K562 (cell line): ENCODE measurements around the gene PPM1G. TPM values are rescaled to one million over a fixed set of nuclear protein-coding genes. Genes with fewer than 3 reads are reported as not detected.
A peak's percentile ranks its signal among the peaks of the same experiment; 100 is the strongest.

Experiments used
- ATAC-seq: fragments of 200-7000 bp; cut with Tn5 transposase; 3 replicates; pipeline ENCODE4 v1.9.1; 2020; ENCODE audit warnings: moderate library complexity
- Bru-seq: library from RNA; stranded (reverse); fragments of 400-500 nt; gene quantifications from one replicate; lab custom pipeline; 2021; lab: Mats Ljungman, UMichigan
- BruChase-seq, 2 experiments: library from RNA; stranded (reverse); fragments of 400-500 nt; gene quantifications; one replicate each; lab custom pipeline; 2021; lab: Mats Ljungman, UMichigan
- BruUV-seq: library from RNA; stranded (reverse); fragments of 400-500 nt; replicated peaks from 2 replicates; lab custom pipeline; 2021; lab: Mats Ljungman, UMichigan
- CTCF ChIA-PET: fragments of 300-600 bp; formaldehyde crosslinking; extraction: SDS; loops from one replicate; lab custom pipeline; 2021; ENCODE audit warnings: low intra/inter-chr PET ratio; lab: Yijun Ruan, JAX
- POLR2A ChIA-PET: fragments of 300-600, 350-650 bp; sonication (Branson Sonifier 250); formaldehyde crosslinking; extraction: SDS; loops from one replicate; lab custom pipeline; 2021; ENCODE audit warnings: antibody characterized with exemption, inconsistent platforms; lab: Yijun Ruan, JAX
- DNase-seq, 4 experiments: peaks; one replicate each; pipeline versions ENCODE4 v3.0.0 to v3.0.0-alpha.2; 2011 to 2018; ENCODE audit warnings: low spot score in 3 of 4, mixed read lengths in 3 of 4; ENCODE audit errors: extremely low read depth in 1 of 4
- FAIRE-seq: peaks from 2 replicates; lab custom pipeline; 2011; peaks lifted over from hg19 to GRCh38; lab: Jason Lieb, UNC
- H2AFZ ChIP-seq: 2 replicates; pipeline ENCODE4 v1.6.0; 2011; ENCODE audit warnings: low read depth, low read length, control low read depth, inconsistent platforms
- H3K27ac ChIP-seq: fragments of 200-600 bp; 3 replicates; pipeline ENCODE4 v1.8.0; 2011; ENCODE audit warnings: low read depth, mild to moderate bottlenecking, control low read depth, inconsistent platforms, low read length, moderate library complexity, mixed read lengths; ENCODE audit errors: extremely low read depth
- H3K27me3 ChIP-seq, 2 experiments: fragments of 300-600 bp in 1 of 2; 2 replicates in 1 of 2; 3 replicates in 1 of 2; pipeline versions ENCODE4 v1.6.0 to v1.8.0; 2011; ENCODE audit warnings: inconsistent platforms in 2 of 2, low read length in 2 of 2, mild to moderate bottlenecking in 1 of 2, mixed read lengths in 1 of 2, moderate library complexity in 1 of 2; ENCODE audit not compliant: control insufficient read depth in 2 of 2, insufficient read depth in 2 of 2
- H3K36me3 ChIP-seq: fragments of 300-600 bp; 3 replicates; pipeline ENCODE4 v1.8.0; 2011; ENCODE audit warnings: mild to moderate bottlenecking, low read length, inconsistent platforms; ENCODE audit not compliant: control insufficient read depth, insufficient read depth
- H3K4me1 ChIP-seq, 2 experiments: fragments of 200-600 bp in 1 of 2; replicated peaks in 1 of 2; 2 replicates in 1 of 2; 3 replicates in 1 of 2; pipeline versions ENCODE4 v1.5.1 to v1.8.0; 2011; ENCODE audit warnings: inconsistent platforms in 2 of 2, low read length in 2 of 2, mild to moderate bottlenecking in 1 of 2, mixed read lengths in 1 of 2, moderate library complexity in 1 of 2; ENCODE audit not compliant: control insufficient read depth in 2 of 2, insufficient read depth in 2 of 2
- H3K4me2 ChIP-seq: 2 replicates; pipeline ENCODE4 v1.6.1; 2011; ENCODE audit warnings: low read length, control low read depth, inconsistent platforms, mixed read lengths; ENCODE audit not compliant: insufficient read depth
- H3K4me3 ChIP-seq: fragments of 200-600 bp; sonication (generic), shearing (Covaris generic); 2 replicates; pipeline ENCODE4 v1.5.1; 2016; ENCODE audit warnings: control low read depth, inconsistent platforms
- H3K79me2 ChIP-seq: fragments of 200-600 bp; 3 replicates; pipeline ENCODE4 v1.8.0; 2011; ENCODE audit warnings: low read length, inconsistent platforms; ENCODE audit not compliant: control insufficient read depth, insufficient read depth
- H3K9ac ChIP-seq, 2 experiments: 2 replicates each; pipeline versions ENCODE4 v1.6.0 to v1.6.1; 2011; ENCODE audit warnings: low read depth in 2 of 2, low read length in 2 of 2, control low read depth in 1 of 2, inconsistent platforms in 1 of 2, mild to moderate bottlenecking in 1 of 2, mixed read lengths in 1 of 2; ENCODE audit not compliant: insufficient read depth in 1 of 2
- H3K9me1 ChIP-seq: one replicate; pipeline ENCODE4 v1.6.0; 2011; ENCODE audit warnings: inconsistent platforms, mild to moderate bottlenecking, low read length, moderate library complexity; ENCODE audit not compliant: control insufficient read depth, insufficient read depth
- H3K9me3 ChIP-seq: replicated peaks from 2 replicates; pipeline ENCODE4 v1.5.1; 2011; ENCODE audit warnings: low read depth, low read length, inconsistent platforms; ENCODE audit not compliant: control insufficient read depth, insufficient read depth
- H4K20me1 ChIP-seq: replicated peaks from 2 replicates; pipeline ENCODE4 v1.6.1; 2011; ENCODE audit warnings: low read length, inconsistent platforms, mixed read lengths; ENCODE audit not compliant: control insufficient read depth, insufficient read depth
- ARID1B ChIP-seq: fragments of 450-650 bp; IDR thresholded peaks from 2 replicates; pipeline ENCODE4 v1.6.1; 2016; ENCODE audit warnings: antibody characterized with exemption, mild to moderate bottlenecking, inconsistent platforms
- HDGF ChIP-seq: fragments of 450-650 bp; IDR thresholded peaks from 2 replicates; pipeline ENCODE4 v1.6.1; 2016
- PHF8 ChIP-seq: fragments of 200-600 bp; sonication (generic); IDR thresholded peaks from 2 replicates; pipeline ENCODE4 v1.6.1; 2012; ENCODE audit warnings: mixed run types, mild to moderate bottlenecking, inconsistent platforms, low read length, moderate library complexity, borderline replicate concordance
- POLR2G ChIP-seq: fragments of 200-400 bp; formaldehyde crosslinking; IDR thresholded peaks from 2 replicates; pipeline ENCODE4 v1.6.1; 2017; ENCODE audit warnings: low read depth, mild to moderate bottlenecking, antibody characterized with exemption, low read length, moderate library complexity
- THAP12 ChIP-seq: fragments of 250-450 bp; sonication (Bioruptor Pico); IDR thresholded peaks from 2 replicates; pipeline ENCODE4 v1.9.0; 2021; ENCODE audit warnings: mild to moderate bottlenecking, inconsistent platforms
- ZNF589 ChIP-seq: fragments of 200-800 bp; sonication (Bioruptor generic); IDR thresholded peaks from 2 replicates; pipeline ENCODE4 v1.6.1; 2016; ENCODE audit warnings: low read depth, missing genetic modification characterization, missing compliant biosample characterization
- ZNF639 ChIP-seq, 2 experiments: fragments of 200-800 bp in 1 of 2; sonication (Bioruptor generic) in 1 of 2; sonication (generic) in 1 of 2; formaldehyde crosslinking in 1 of 2; IDR thresholded peaks in 1 of 2; conservative IDR thresholded peaks in 1 of 2; 2 replicates each; pipeline versions ENCODE4 v1.5.0 to v1.6.1; 2016 to 2020; ENCODE audit warnings: missing compliant biosample characterization in 1 of 2, missing genetic modification characterization in 1 of 2, missing genetic modification reagents in 1 of 2
- WGBS: fragments of 100-300 bp; shearing (Covaris generic); methylation state at CpG from one replicate; pipeline ENCODE4 v1.1.6; 2016; ENCODE audit warnings: low coverage, mixed read lengths; ENCODE audit not compliant: insufficient coverage; ENCODE audit errors: missing lambda C conversion rate; 5-methylcytosine and 5-hydroxymethylcytosine counted together
- in situ Hi-C: fragments of 300-500 bp; cut with MboI; formaldehyde crosslinking; loops from 4 replicates; pipeline ENCODE4 v1.15.0; 2018; ENCODE audit warnings: inconsistent platforms, mixed read lengths
- intact Hi-C: fragments of 100-400 bp; cut with micrococcal nuclease; formaldehyde crosslinking; loops from 2 replicates; pipeline ENCODE4 v1.14.2; 2022
- long read RNA-seq, 3 experiments: library from polyadenylated mRNA in 2 of 3; library from RNA in 1 of 3; unstranded in 2 of 3; stranded (forward) in 1 of 3; transcript quantifications; one replicate each; pipeline ENCODE4 v2.0.0, GENCODE V29; 2019 to 2022
- polyA minus RNA-seq, 3 experiments: library from RNA; depleted of rRNA, polyadenylated mRNA; stranded (reverse); fragments of >200 nt; gene quantifications; 2 replicates each; pipeline ENCODE4 v1.2.3, GENCODE V29; 2011
- polyA plus RNA-seq, 8 experiments: library from polyadenylated mRNA; depleted of rRNA in 4 of 8; stranded (reverse) in 5 of 8; unstranded in 3 of 8; fragments of >200 nt; fragmentation: Nextera tagmentation in 2 of 8; fragmentation: Illumina TruSeq in 1 of 8; extraction: Ambion mirVana in 2 of 8; extraction: Trizol in 1 of 8; gene quantifications; 2 replicates each; pipeline versions ENCODE4 v1.2.1 to v1.2.3, GENCODE V29; 2011 to 2014; ENCODE audit warnings: inconsistent platforms in 1 of 8, missing spikeins in 1 of 8
- total RNA-seq, 7 experiments: library from RNA; depleted of rRNA in 6 of 7; stranded (reverse); fragments of >200 nt in 6 of 7; fragmentation: Illumina TruSeq in 2 of 7; extraction: Trizol in 2 of 7; gene quantifications; 2 replicates each; pipeline versions ENCODE4 v1.2.1 to v1.2.3, GENCODE V29; 2011 to 2021; ENCODE audit warnings: low replicate concordance in 1 of 7

The PPM1G gene, protein sequence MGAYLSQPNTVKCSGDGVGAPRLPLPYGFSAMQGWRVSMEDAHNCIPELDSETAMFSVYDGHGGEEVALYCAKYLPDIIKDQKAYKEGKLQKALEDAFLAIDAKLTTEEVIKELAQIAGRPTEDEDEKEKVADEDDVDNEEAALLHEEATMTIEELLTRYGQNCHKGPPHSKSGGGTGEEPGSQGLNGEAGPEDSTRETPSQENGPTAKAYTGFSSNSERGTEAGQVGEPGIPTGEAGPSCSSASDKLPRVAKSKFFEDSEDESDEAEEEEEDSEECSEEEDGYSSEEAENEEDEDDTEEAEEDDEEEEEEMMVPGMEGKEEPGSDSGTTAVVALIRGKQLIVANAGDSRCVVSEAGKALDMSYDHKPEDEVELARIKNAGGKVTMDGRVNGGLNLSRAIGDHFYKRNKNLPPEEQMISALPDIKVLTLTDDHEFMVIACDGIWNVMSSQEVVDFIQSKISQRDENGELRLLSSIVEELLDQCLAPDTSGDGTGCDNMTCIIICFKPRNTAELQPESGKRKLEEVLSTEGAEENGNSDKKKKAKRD
- total RNA-seq (2011; cell fraction: chromatin; rRNA removed; ENCODE audit: low replicate concordance), result 48.4 and 56.6 TPM in 2 replicates
- 33.4 and 34.7 TPM in 2 replicates for total RNA-seq (2011; cell fraction: nucleolus; rRNA removed)
- total RNA-seq (2011; cell fraction: nucleoplasm; rRNA removed), result 40.2 and 54.0 TPM in 2 replicates
- 164 and 176 TPM in 2 replicates for total RNA-seq (2014; rRNA removed)
- 153 and 155 TPM in 2 replicates for total RNA-seq (2014; rRNA removed; fragmentation: Illumina TruSeq; extraction: Trizol)
- 183 and 191 TPM in 2 replicates for total RNA-seq (2015; rRNA removed; fragmentation: Illumina TruSeq; extraction: Trizol)
- 154 and 173 TPM in 2 replicates for total RNA-seq (2021)
- 77.9 and 86.0 TPM in 2 replicates for polyA plus RNA-seq (2011; rRNA removed)
- polyA plus RNA-seq (2011; cell fraction: cytosol; rRNA removed), result 68.2 and 68.5 TPM in 2 replicates
- 59.6 and 69.6 TPM in 2 replicates for polyA plus RNA-seq (2011; cell fraction: nucleus; rRNA removed)
- polyA plus RNA-seq (2012), result 132 and 162 TPM in 2 replicates
- polyA plus RNA-seq (2014; fragmentation: Illumina TruSeq; extraction: Trizol), result 221 and 230 TPM in 2 replicates
- 10 to 100 TPM; 61.7 to 88.8 TPM for polyA plus RNA-seq (2014; fragmentation: Nextera tagmentation; extraction: Ambion mirVana)
- polyA plus RNA-seq (2014; rRNA removed), result 116 and 136 TPM in 2 replicates
- polyA minus RNA-seq (2011; rRNA and poly(A)+ RNA removed), result 168 and 174 TPM in 2 replicates
- 88.1 and 100 TPM in 2 replicates for polyA minus RNA-seq (2011; cell fraction: cytosol; rRNA and poly(A)+ RNA removed)
- 14.1 and 18.0 TPM in 2 replicates for polyA minus RNA-seq (2011; cell fraction: nucleus; rRNA and poly(A)+ RNA removed)
- Bru-seq, nascent RNA, result percentile 89 among the genes with signal in this experiment
- BruChase-seq, experiment 1, labeled RNA remaining after a 2-hour chase, result percentile 96 among the genes with signal in this experiment
- BruChase-seq, experiment 2, labeled RNA remaining after a 6-hour chase, result percentile 96 among the genes with signal in this experiment
- long read RNA-seq, experiment 1, transcript PPM1G-201 (10 exons, 2,311 nt), result major isoform, 555 of 839 reads
- long read RNA-seq, experiment 1, partial matches to known transcripts, result 237 of 839 reads
- long read RNA-seq, experiment 1, other reads (novel, unspliced or antisense), result 47 of 839 reads
- long read RNA-seq, experiment 2, transcript PPM1G-201 (10 exons, 2,311 nt), result major isoform, 18 of 330 reads
- long read RNA-seq, experiment 2, partial matches to known transcripts, result 291 of 330 reads
- long read RNA-seq, experiment 2, other reads (novel, unspliced or antisense), result 21 of 330 reads
- long read RNA-seq, experiment 3, transcript PPM1G-201 (10 exons, 2,311 nt), result major isoform, 187 of 328 reads
- long read RNA-seq, experiment 3, partial matches to known transcripts, result 124 of 328 reads
- long read RNA-seq, experiment 3, other reads (novel, unspliced or antisense), result 16 of 328 reads

- peak within 1 kb of the TSS; percentile 88 for H2AFZ ChIP-seq
- FAIRE-seq (peak; percentile 80), ATAC-seq (peak; percentile 98), DNase-seq (peak; percentile 93 to 97 (median 94))
- ChIA-PET CTCF (interaction anchor here (1.2 to 3.0 kb wide), 2 partner anchors 80 to 274 kb away, joined by 4 to 35 read pairs; partner anchors contain the start of gene IFT172), POLR2A (interaction anchor here (0.6 to 5.0 kb wide), 21 partner anchors 8 to 927 kb away, joined by 3 to 46 read pairs (median 4); partner anchors contain the start of genes NRBP1, SLC4A1AP, SUPT7L and ZNF513)
- no peaks in the 10 kb centered on the region for H3K27me3 ChIP-seq
- H3K79me2 ChIP-seq, result peaks cover 49% of the 10 kb centered on the region
- H3K9me3 ChIP-seq, result no peaks in the 10 kb centered on the region
- WGBS, result under 1% methylated on average over 75 of the region's 82 CpGs
- H3K9ac ChIP-seq, result peak within 1 kb of the TSS; percentile 90 to 100
- H4K20me1 ChIP-seq, result no peaks in the 10 kb centered on the region
- peak within 1 kb of the TSS; percentile 99 for H3K4me3 ChIP-seq
- BruUV-seq, result no TSS peak
- intact Hi-C loops (loop anchor here (1.0 to 5.0 kb wide), 2 partner anchors 173 to 219 kb away; partner anchors contain the start of gene ZNF512), in situ Hi-C loops (no loop called here)
- H3K4me2 ChIP-seq, result peak within 1 kb of the TSS; percentile 88
- H3K36me3 ChIP-seq, result peaks cover 24% of the 10 kb centered on the region; the same call in 2 of the 3 replicates
- no peaks in the 10 kb centered on the region for H3K9me1 ChIP-seq
- peak within 1 kb of the TSS; percentile 93 for H3K27ac ChIP-seq
- peaks cover 6 to 26% of the 10 kb centered on the region in 2 experiments; a peak in 4 of 5 replicates for H3K4me1 ChIP-seq
- TF ChIP-seq POLR2G, result peak; percentile 97
- TF ChIP-seq ZNF639 (CRISPR knock-in tag; conservative IDR thresholded peaks at IDR 0.05 in 1 of 2, IDR thresholded peaks at IDR 0.05 in 1 of 2), result peak in 1 of 2 experiments; percentile 97; a peak in 2 of 4 replicates
- TF ChIP-seq HDGF, result no peak
- TF ChIP-seq ZNF589 (CRISPR knock-in tag), result peak; percentile 62; the same call in 1 of the 2 replicates
- TF ChIP-seq PHF8, result peak; percentile 89
- peak; percentile 12; the same call in 1 of the 2 replicates for TF ChIP-seq THAP12 (CRISPR knock-in tag)
- TF ChIP-seq ARID1B, result no peak
These were observed at the start of gene PPM1G for GRCh38 chr2:27409321-27410073. Gene PPM1G, minus strand, starts transcription at chr2:27409591. Its CDS starts 169 bp downstream, at chr2:27409422.
